Jurkat, Clone E6-1 (cell line): Measurements from ENCODE around the gene LYPD4. TPM values are rescaled to one million over a fixed set of nuclear protein-coding genes. Genes with fewer than 3 reads are reported as not detected.
A peak's percentile ranks its signal among the peaks of the same experiment; 100 is the strongest.

Source experiments
- DNase-seq: peaks from one replicate; pipeline ENCODE4 v3.0.0-alpha.2; 2011; ENCODE audit warnings: low read depth, low spot score
- H3K4me3 ChIP-seq: 2 replicates; pipeline ENCODE4 v1.5.1; 2011; ENCODE audit warnings: mild to moderate bottlenecking, low read length, control low read depth, moderate library complexity
- polyA plus RNA-seq: library from polyadenylated mRNA; unstranded; fragments of >200 nt; gene quantifications from one replicate; pipeline ENCODE4 v1.2.1, GENCODE V29; 2012; ENCODE audit warnings: missing spikeins; ENCODE audit not compliant: insufficient read length, insufficient read depth

LYPD4 gene
- polyA plus RNA-seq = not detected

DNA sequence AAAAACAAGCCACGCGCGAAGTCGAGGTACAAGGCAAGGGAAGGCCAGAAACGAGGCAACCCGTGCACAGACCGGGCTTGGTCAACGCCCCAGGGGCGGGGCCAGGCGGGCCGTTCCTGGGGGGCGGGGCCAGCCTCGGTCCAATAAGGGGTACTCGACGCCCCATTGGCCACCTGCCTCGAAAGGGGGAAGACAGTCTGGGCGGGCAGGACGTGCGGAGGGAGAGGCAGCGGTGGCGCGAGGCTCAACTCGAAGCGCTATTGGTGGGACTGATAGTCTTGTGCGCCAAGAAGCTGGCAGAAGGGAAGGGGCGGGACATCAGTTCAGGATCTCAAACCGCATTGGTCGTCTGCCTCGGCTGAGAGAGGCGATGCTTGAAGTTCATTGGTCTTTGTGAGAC is at the start of gene LYPD4:
Gene LYPD4 (minus strand): TSS at position 83 of the 400 bp plus-strand sequence. CDS start 5,398 bp downstream, outside the sequence.
- no peak within 1 kb of the TSS for H3K4me3 ChIP-seq
- no peak for DNase-seq

- DNase-seq = peak; percentile 48
- no peak overlapping the region for H3K4me3 ChIP-seq
Measured at GRCh38 chr19:41893899-41894298, 49.4 kb upstream of the LYPD4 start.

DNA sequence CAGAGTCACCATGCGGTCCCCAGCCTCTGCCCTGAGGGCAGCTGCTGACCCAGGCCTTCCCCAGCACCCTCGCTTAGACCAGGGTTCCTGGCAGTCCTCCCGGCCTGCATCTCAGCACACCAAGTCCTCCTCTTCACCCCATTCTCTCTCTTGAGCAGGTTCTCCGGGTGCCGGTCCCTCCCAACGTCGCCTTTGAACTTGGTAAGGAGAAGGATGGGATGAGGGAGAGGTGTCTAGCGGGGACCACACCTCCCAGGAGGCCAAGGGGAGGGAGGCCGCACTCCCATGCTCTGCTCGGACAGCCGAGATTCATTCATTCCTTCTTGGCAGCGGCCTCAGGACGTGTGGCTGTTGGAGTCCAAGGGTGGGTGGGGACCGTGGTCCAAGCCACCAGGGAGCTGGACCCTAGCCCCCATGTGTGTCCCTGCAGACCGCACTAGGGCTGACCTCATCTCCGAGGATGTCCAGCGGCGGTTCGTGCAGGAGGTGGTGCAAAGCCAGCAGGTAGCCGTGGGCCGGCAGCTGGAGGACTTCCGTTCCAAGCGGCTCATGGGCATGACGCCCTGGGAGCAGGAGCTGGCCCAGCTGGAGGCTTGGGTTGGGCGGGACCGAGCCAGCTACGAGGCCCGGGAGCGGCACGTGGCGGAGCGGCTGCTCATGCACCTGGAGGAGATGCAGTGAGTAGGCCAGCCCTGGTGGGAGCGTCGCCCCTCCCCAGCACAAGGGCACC is 47.9 kb upstream of the LYPD4 start:
- DNase-seq = no peak
- H3K4me3 ChIP-seq = no peak overlapping the region

GRCh38 chr19:41890936-41891335 is 46.5 kb upstream of the LYPD4 start:
- no peak for DNase-seq
- no peak overlapping the region for H3K4me3 ChIP-seq

GRCh38 chr19:41889896-41890295 is 45.4 kb upstream of the LYPD4 start:
- DNase-seq = no peak
- no peak overlapping the region for H3K4me3 ChIP-seq

DNA sequence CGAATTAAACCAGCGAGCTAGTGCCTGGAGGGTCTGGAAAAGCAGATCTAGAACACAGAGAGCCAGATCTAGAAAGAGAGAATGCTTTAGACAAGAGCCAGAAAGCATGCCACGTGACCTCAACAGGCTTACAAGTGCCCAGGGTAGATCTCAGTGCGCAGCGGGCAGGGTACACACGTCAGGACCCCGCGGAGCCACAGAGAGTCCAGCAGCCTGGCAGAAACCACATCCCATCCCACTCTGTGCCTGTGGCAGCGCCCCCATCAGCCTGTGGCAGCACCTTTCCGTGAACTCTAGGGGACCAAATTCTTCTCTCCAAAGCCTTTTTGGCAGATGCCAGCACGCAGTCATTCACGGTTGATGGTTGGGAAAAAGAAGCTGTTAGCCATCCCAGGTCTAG is 44.4 kb upstream of the LYPD4 start:
- H3K4me3 ChIP-seq = no peak overlapping the region
- DNase-seq = no peak

GRCh38 chr19:41887711-41888382 is 43.4 kb upstream of the LYPD4 start:
- DNase-seq = peak; percentile 79
- peak overlapping the region; percentile 60 for H3K4me3 ChIP-seq

GRCh38 chr19:41886761-41887710 is 42.6 kb upstream of the LYPD4 start:
- peak overlapping the region; percentile 60 for H3K4me3 ChIP-seq
- DNase-seq = peak; percentile 91

DNA sequence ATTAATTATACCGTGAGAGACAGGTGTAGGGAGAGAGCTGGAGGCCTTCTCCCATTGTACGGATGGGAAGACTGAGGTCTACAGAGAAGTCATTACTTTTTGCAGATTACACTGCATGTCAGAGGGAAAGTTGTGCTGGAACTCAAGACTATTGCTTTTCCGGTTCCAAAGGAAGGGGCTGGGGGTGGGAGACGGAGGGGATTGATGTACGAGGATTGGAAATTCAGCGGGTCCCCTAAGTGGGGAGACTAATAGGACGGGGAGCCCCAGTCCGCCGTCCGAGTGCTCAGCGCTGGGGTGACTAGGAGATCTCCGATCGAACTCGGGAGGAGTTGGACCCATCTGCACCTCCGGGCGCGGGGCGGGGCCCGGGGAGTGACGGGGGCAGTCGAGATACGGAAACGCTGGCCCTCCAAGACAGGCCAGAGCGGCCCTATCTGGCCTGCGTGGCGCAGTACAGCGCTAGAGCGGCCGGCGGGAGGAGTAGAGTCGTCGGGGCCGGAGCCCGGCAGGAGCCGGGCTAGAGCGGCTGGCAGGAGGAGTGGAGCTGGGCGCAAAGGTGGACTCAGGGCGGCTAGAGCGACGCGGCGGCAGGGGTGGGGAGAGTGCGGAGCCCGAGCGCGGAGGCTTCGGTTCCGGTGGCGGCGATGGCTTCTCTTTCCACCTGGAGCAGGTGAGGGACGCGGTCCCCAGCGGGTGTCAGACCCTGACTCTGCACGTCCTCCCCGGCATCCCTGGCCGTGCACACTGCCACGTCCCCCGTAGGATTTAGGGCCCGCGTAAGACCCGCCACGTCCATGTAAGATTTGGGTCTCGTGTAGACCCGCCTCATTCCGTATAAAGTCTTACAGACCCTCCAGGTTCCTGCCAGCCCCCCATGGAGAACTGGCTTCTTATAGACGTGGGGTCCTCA is 39.6 kb upstream of the LYPD4 start:
- DNase-seq = no peak
- peak overlapping the region; percentile 98 for H3K4me3 ChIP-seq

GRCh38 chr19:41883463-41883820 is 39.0 kb upstream of the LYPD4 start:
- peak overlapping the region; percentile 98 for H3K4me3 ChIP-seq
- no peak for DNase-seq

GRCh38 chr19:41882568-41883462 is 38.3 kb upstream of the LYPD4 start, which contains the start of gene ARHGEF1:
ARHGEF1 (plus strand) TSS chr19:41883184; CDS start chr19:41888083, 4,899 bp downstream.
- H3K4me3 ChIP-seq = peak within 1 kb of the TSS; percentile 98
- no peak for DNase-seq

DNA sequence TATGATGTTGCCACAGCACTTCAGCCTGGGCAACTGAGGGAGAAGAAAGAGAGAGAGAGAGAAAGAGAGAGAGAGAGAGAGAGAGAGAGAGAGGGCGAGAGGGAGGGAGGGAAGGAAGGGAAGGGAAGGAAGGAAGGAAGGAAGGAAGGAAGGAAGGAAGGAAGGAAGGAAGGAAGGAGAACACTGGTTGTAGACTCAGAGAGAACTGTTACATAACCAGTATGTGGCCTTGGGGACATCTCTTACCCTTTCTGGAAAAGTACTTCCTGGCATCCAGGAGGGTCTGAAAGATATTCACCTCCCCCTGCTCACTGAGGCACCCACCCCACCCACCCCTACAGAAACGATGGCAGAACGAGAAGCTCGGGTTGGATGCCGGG is 35.8 kb upstream of the LYPD4 start:
- DNase-seq = no peak
- no peak overlapping the region for H3K4me3 ChIP-seq

GRCh38 chr19:41879670-41880328 is 35.3 kb upstream of the LYPD4 start:
- DNase-seq = no peak
- no peak overlapping the region for H3K4me3 ChIP-seq

GRCh38 chr19:41879080-41879479 is 34.6 kb upstream of the LYPD4 start:
- no peak overlapping the region for H3K4me3 ChIP-seq

GRCh38 chr19:41877916-41878905 is 33.7 kb upstream of the LYPD4 start:
- no peak for DNase-seq
- peak overlapping the region; percentile 46; the same call in 1 of the 2 replicates for H3K4me3 ChIP-seq

More at GRCh38 chr19:41879080-41879479, 34.6 kb upstream of the LYPD4 start:
- DNase-seq = no peak
